Spleen (tissue), 11 donors: Measurements from ENCODE around the gene TMEM132D. TPM values are rescaled to one million over a fixed set of nuclear protein-coding genes. Genes with fewer than 3 reads are reported as not detected.

Experiments used
- DNase-seq: peaks from one replicate; pipeline ENCODE4 v3.0.0-alpha.2; 2020
- H3K27ac ChIP-seq, 8 donors: fragments of 200-600 bp; sonication (generic) in 7 of 8; 1 replicate in 4 of 8; 2 replicates in 4 of 8; pipeline versions ENCODE4 v1.5.0 to v1.8.0; 2016 to 2021; ENCODE audit warnings: inconsistent platforms in 4 of 8, mild to moderate bottlenecking in 4 of 8, moderate library complexity in 1 of 8
- H3K27me3 ChIP-seq, 7 donors: fragments of 200-600 bp; sonication (generic) in 6 of 7; replicated peaks in 1 of 7; 1 replicate in 4 of 7; 2 replicates in 3 of 7; pipeline versions ENCODE4 v1.5.0 to v1.8.0; 2016 to 2021; ENCODE audit warnings: inconsistent platforms in 3 of 7, mild to moderate bottlenecking in 1 of 7
- H3K36me3 ChIP-seq, 6 donors: fragments of 200-600 bp; sonication (generic) in 5 of 6; 1 replicate in 4 of 6; 2 replicates in 2 of 6; pipeline versions ENCODE4 v1.5.0 to v1.8.0; 2016 to 2021; ENCODE audit warnings: inconsistent platforms in 2 of 6
- H3K4me1 ChIP-seq, 6 donors: fragments of 200-600 bp; sonication (generic) in 5 of 6; 1 replicate in 3 of 6; 2 replicates in 3 of 6; pipeline versions ENCODE4 v1.5.0 to v1.8.0; 2016 to 2021; ENCODE audit warnings: inconsistent platforms in 3 of 6
- H3K4me3 ChIP-seq, 8 donors: fragments of 200-600 bp; sonication (generic) in 7 of 8; 1 replicate in 4 of 8; 2 replicates in 4 of 8; pipeline versions ENCODE4 v1.5.0 to v1.8.0; 2016 to 2021; ENCODE audit warnings: inconsistent platforms in 4 of 8, mild to moderate bottlenecking in 4 of 8, moderate library complexity in 2 of 8
- H3K9me3 ChIP-seq, 8 donors: fragments of 200-600 bp; sonication (generic) in 7 of 8; 1 replicate in 4 of 8; 2 replicates in 4 of 8; pipeline versions ENCODE4 v1.5.0 to v1.8.0; 2016 to 2021; ENCODE audit warnings: inconsistent platforms in 4 of 8
- CTCF ChIP-seq, 11 experiments: fragments of 200-600 bp in 7 of 11; fragments of 450-650 bp in 4 of 11; sonication (generic) in 4 of 11; IDR thresholded peaks in 8 of 11; conservative IDR thresholded peaks in 3 of 11; 1 replicate in 7 of 11; 2 replicates in 4 of 11; pipeline versions ENCODE4 v1.4.0 to v1.8.0; 2016 to 2021; ENCODE audit warnings: antibody characterized with exemption in 11 of 11, inconsistent platforms in 4 of 11, mild to moderate bottlenecking in 1 of 11
- POLR2A ChIP-seq, 3 donors: fragments of 450-650 bp; IDR thresholded peaks; one replicate each; pipeline ENCODE4 v1.5.1; 2017; ENCODE audit warnings: antibody characterized with exemption in 3 of 3, mild to moderate bottlenecking in 1 of 3
- POLR2AphosphoS5 ChIP-seq, 3 donors: sonication (generic); formaldehyde crosslinking; IDR thresholded peaks; one replicate each; pipeline ENCODE4 v1.5.1; 2017; ENCODE audit warnings: antibody characterized with exemption in 3 of 3
- WGBS, 5 donors: extraction: QIAGEN DNeasy Blood & Tissue Kit in 3 of 5; methylation state at CpG; one replicate each; pipeline versions ENCODE4 v1.1.5 to v1.1.7; 2013 to 2018; 5-methylcytosine and 5-hydroxymethylcytosine counted together
- intact Hi-C: fragments of 100-400 bp; cut with DNase I; formaldehyde crosslinking; loops from one replicate; pipeline ENCODE4 v1.15.0; 2023; ENCODE audit warnings: low total_unique reads
- polyA plus RNA-seq, 3 donors: library from polyadenylated mRNA; stranded (reverse); fragments of 200-250 nt; gene quantifications; one replicate each; pipeline ENCODE4 v1.2.1, GENCODE V29; 2013
- total RNA-seq, 7 donors: library from RNA; depleted of rRNA in 3 of 7; stranded (reverse); fragments of >200 nt in 3 of 7; fragmentation: NEBNext Ultra II Directional in 4 of 7; extraction: Animal tissue kit (Norgen Biotek cat#: 25700) in 4 of 7; gene quantifications; one replicate each; pipeline versions ENCODE4 v1.1.0 to v1.2.1, GENCODE V29; 2016 to 2021
- donor health status: healthy with polysubstance abuse.
- donor health status: DM: no; HTN: no; CAD: no; lungs with moderate emphysema.
- donor health status: DM: no; HTN: no; CAD: no.
- donor health status: Bipolar disorder and iron deficiency.
- donor health status: healthy.
- donor health status: DM: no; HTN: no; CAD: no.
- donor health status: DM: yes; HTN: yes; CAD: no.

TMEM132D gene
- total and polyA plus RNA-seq, 10 donors = 0.03 TPM; not detected in 9

DNA sequence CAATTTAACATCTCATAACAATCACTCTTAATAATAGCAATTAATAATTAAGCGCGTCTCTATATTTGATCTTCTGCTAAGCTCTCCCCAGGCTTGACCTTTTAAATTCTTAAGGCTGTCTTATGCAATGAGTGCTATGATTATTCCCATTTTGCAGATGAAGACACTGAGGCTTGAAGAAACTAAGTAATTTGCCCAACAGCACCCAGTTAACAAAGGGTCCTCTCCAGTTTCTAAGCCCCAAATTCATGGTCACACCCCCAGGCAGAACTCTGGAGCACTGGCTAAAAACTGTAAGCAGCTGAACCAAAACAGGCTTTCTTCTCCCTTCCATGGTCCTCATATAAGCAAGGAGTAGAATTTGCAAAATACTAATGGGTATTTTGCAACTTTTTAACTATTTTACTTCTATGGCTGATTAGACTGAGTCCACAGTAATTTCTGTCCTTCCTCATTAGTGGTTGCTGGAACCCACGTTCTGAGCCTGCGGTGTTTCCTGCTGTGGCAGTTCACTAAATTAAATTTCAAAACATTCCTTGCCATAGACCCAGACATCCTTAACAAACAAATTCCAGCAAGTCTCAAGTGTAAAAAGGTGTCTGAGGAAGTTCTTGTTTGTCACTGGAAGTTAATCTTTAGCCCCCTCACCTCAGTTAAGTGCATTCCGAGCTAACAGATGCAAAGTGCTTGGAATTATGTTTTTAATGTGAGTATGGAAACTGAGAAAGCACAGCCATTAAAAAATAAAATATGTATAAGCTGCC, 76.5 kb downstream of the TMEM132D start:
- H3K36me3 ChIP-seq = no peaks in the 10 kb centered on the region
- H3K4me3 ChIP-seq = no peak overlapping the region
- H3K4me1 ChIP-seq = no peaks in the 10 kb centered on the region
- no peak overlapping the region for H3K27ac ChIP-seq
- intact Hi-C loops = no loop called here
- H3K27me3 ChIP-seq = peaks cover 0 to 15% (median 0%) of the 10 kb centered on the region in 7 donors
- peaks cover 0 to 22% (median 4%) of the 10 kb centered on the region in 8 donors for H3K9me3 ChIP-seq
- no peak for DNase-seq
- TF ChIP-seq POLR2AphosphoS5 (IDR thresholded peaks at IDR 0.05) (no peak), POLR2A (IDR thresholded peaks at IDR 0.05) (no peak), CTCF (IDR thresholded peaks at IDR 0.05 in 8 of 11, conservative IDR thresholded peaks at IDR 0.05 in 3 of 11) (no peak)
- 62 to 67% (median 63%) methylated on average over 5 of the region's 5 CpGs for WGBS, 5 donors

DNA sequence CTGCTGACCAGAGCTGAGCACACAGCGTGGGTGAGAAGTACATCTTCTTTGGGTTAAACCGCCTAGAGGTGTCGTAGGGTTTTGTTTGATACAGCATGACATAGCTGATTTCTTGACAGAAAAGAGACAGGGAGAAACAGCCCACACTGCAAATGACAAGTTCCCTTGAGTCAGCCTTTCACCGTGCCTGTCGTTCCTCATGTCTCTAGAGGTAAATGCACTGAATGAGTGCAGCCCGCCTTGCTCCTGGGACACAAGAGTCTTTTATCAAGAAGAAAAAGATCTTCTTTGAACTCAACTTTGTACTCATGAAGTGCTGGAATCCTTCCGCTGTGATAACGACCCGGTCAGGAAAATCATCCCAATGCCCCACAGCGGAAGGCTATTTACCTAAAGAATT, 77.6 kb downstream of the TMEM132D start:
- no peak for DNase-seq
- Histone ChIP-seq H3K4me1 (no peaks in the 10 kb centered on the region), H3K9me3 (peaks cover 0 to 26% (median 4%) of the 10 kb centered on the region in 8 donors), H3K27ac (no peak overlapping the region), H3K36me3 (no peaks in the 10 kb centered on the region), H3K27me3 (peaks cover 0 to 15% (median 0%) of the 10 kb centered on the region in 7 donors), H3K4me3 (no peak overlapping the region)
- intact Hi-C loops = no loop called here
- TF ChIP-seq POLR2AphosphoS5 (IDR thresholded peaks at IDR 0.05) (no peak), CTCF (IDR thresholded peaks at IDR 0.05 in 8 of 11, conservative IDR thresholded peaks at IDR 0.05 in 3 of 11) (no peak), POLR2A (IDR thresholded peaks at IDR 0.05) (no peak)
- WGBS, 5 donors = 79 to 85% (median 84%) methylated on average over 10 of the region's 10 CpGs

DNA sequence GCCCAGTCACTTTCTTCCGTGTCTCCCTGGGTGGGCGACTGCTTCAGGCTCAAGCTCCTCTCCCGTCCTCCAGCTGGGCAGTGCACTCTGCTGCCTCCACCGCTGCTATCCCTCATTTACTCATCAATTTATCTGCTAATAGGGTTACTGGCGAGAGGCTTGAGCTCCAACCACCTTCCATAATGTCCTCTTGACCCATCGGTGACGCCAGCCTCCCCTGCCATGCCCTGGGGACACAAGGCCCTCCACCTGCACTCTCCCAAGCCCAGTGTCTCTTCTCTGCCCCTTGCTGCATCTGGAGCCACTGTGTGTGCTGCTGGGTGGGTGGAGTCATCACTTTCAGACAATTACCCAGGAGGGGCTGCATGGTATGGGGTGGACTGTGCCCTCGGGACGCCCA, 78.5 kb downstream of the TMEM132D start:
- no peak for DNase-seq
- WGBS, 5 donors = 64 to 70% (median 67%) methylated on average over 7 to 9 of the region's 9 CpGs
- intact Hi-C loops = no loop called here
- no peaks in the 10 kb centered on the region for H3K36me3 ChIP-seq
- TF ChIP-seq POLR2AphosphoS5 (IDR thresholded peaks at IDR 0.05) (no peak), CTCF (IDR thresholded peaks at IDR 0.05 in 8 of 11, conservative IDR thresholded peaks at IDR 0.05 in 3 of 11) (no peak), POLR2A (IDR thresholded peaks at IDR 0.05) (no peak)
- H3K9me3 ChIP-seq = peaks cover 0 to 31% (median 4%) of the 10 kb centered on the region in 8 donors
- H3K4me3 ChIP-seq = no peak overlapping the region
- no peaks in the 10 kb centered on the region for H3K4me1 ChIP-seq
- no peak overlapping the region for H3K27ac ChIP-seq
- peaks cover 0 to 15% (median 0%) of the 10 kb centered on the region in 7 donors for H3K27me3 ChIP-seq

GRCh38 chr12:129821964-129822363, 81.9 kb downstream of the TMEM132D start:
- DNase-seq = no peak

More at GRCh38 chr12:129821964-129822363, 81.9 kb downstream of the TMEM132D start:
- H3K36me3 ChIP-seq = no peaks in the 10 kb centered on the region
- peaks cover 0 to 32% (median 0%) of the 10 kb centered on the region in 8 donors for H3K9me3 ChIP-seq
- TF ChIP-seq POLR2AphosphoS5 (IDR thresholded peaks at IDR 0.05) = no peak
- no peak overlapping the region for H3K4me3 ChIP-seq
- H3K27ac ChIP-seq = no peak overlapping the region
- 72 to 78% (median 74%) methylated on average over 5 of the region's 5 CpGs for WGBS, 5 donors
- intact Hi-C loops = no loop called here
- H3K27me3 ChIP-seq = peaks cover 0 to 15% (median 0%) of the 10 kb centered on the region in 7 donors
- H3K4me1 ChIP-seq = no peaks in the 10 kb centered on the region
